CD4-positive, alpha-beta memory T cell (primary cell): ENCODE measurements around the gene LRIG1. TPM values are rescaled to one million over a fixed set of nuclear protein-coding genes. Genes with fewer than 3 reads are reported as not detected.

Source experiments
- CTCF ChIA-PET: fragments of 350-600 bp; sonication (Branson Sonifier 250); formaldehyde crosslinking; loops from one replicate; lab custom pipeline; 2021; ENCODE audit warnings: inconsistent platforms; ENCODE audit not compliant: partially characterized antibody; lab: Charles Lee
- POLR2A ChIA-PET: fragments of 350-600 bp; sonication (Branson Sonifier 250); formaldehyde crosslinking; loops from one replicate; lab custom pipeline; 2021; ENCODE audit not compliant: partially characterized antibody; lab: Charles Lee
- DNase-seq, 5 donors: peaks; one replicate each; pipeline versions ENCODE4 v3.0.0 to v3.0.0-alpha.2; 2020 to 2022; ENCODE audit warnings: mixed read lengths in 1 of 5
- H3K27ac ChIP-seq: one replicate; pipeline ENCODE4 v1.7.0; 2013; ENCODE audit warnings: low read depth, low read length
- H3K27me3 ChIP-seq: 2 replicates; pipeline ENCODE4 v1.7.0; 2013; ENCODE audit warnings: mild to moderate bottlenecking, low read length, moderate library complexity; ENCODE audit not compliant: insufficient read depth
- H3K36me3 ChIP-seq: 2 replicates; pipeline ENCODE4 v1.7.0; 2013; ENCODE audit warnings: mild to moderate bottlenecking, low read length, moderate library complexity; ENCODE audit not compliant: insufficient read depth
- H3K4me1 ChIP-seq: 2 replicates; pipeline ENCODE4 v1.7.0; 2013; ENCODE audit warnings: mild to moderate bottlenecking, low read length, moderate library complexity; ENCODE audit not compliant: insufficient read depth
- H3K4me3 ChIP-seq, 2 donors: one replicate each; pipeline ENCODE4 v1.7.0; 2013; ENCODE audit warnings: low read length in 2 of 2, mild to moderate bottlenecking in 1 of 2
- H3K9me3 ChIP-seq, 2 donors: one replicate each; pipeline ENCODE4 v1.7.0; 2013; ENCODE audit warnings: low read length in 2 of 2, control low read depth in 1 of 2; ENCODE audit not compliant: control insufficient read depth in 1 of 2
- H3K27ac Mint-ChIP-seq, 7 donors: one replicate each; pipeline ENCODE4 v1.8.0; 2020 to 2021; ENCODE audit warnings: mixed read lengths in 7 of 7, mild to moderate bottlenecking in 6 of 7, inconsistent platforms in 3 of 7, moderate library complexity in 3 of 7
- H3K27me3 Mint-ChIP-seq, 2 donors: one replicate each; pipeline ENCODE4 v1.8.0; 2020 to 2021; ENCODE audit warnings: mixed read lengths in 2 of 2
- H3K36me3 Mint-ChIP-seq, 2 donors: one replicate each; pipeline ENCODE4 v1.8.0; 2020 to 2021; ENCODE audit warnings: mixed read lengths in 2 of 2, inconsistent platforms in 1 of 2, mild to moderate bottlenecking in 1 of 2
- H3K4me1 Mint-ChIP-seq, 4 donors: one replicate each; pipeline ENCODE4 v1.8.0; 2020 to 2021; ENCODE audit warnings: mixed read lengths in 4 of 4, mild to moderate bottlenecking in 1 of 4
- H3K4me3 Mint-ChIP-seq, 8 donors: one replicate each; pipeline ENCODE4 v1.8.0; 2020 to 2021; ENCODE audit warnings: mixed read lengths in 8 of 8, mild to moderate bottlenecking in 7 of 8, moderate library complexity in 6 of 8, inconsistent platforms in 3 of 8
- H3K9me3 Mint-ChIP-seq, 8 donors: one replicate each; pipeline ENCODE4 v1.8.0; 2020 to 2021; ENCODE audit warnings: mixed read lengths in 8 of 8, mild to moderate bottlenecking in 5 of 8, inconsistent platforms in 3 of 8, moderate library complexity in 1 of 8
- intact Hi-C: fragments of 100-400 bp; cut with micrococcal nuclease; formaldehyde crosslinking; loops from one replicate; pipeline ENCODE4 v1.15.1; 2023
- polyA plus RNA-seq, 2 donors: library from polyadenylated mRNA; unstranded; fragments of 300-500 nt; fragmentation: Illumina TruSeq; gene quantifications; one replicate each; pipeline ENCODE4 v1.2.3, GENCODE V29; 2021
- total RNA-seq, 2 experiments: library from RNA; stranded (reverse); gene quantifications; one replicate each; pipeline ENCODE4 v1.2.3, GENCODE V29; 2021

Gene LRIG1
- total and polyA plus RNA-seq, 4 experiments from 2014 or later = 28.6 to 71.7 (median 62.4) TPM

GRCh38 chr3:66490214-66490613 lies 10.6 kb downstream of the LRIG1 start:
- CTCF ChIA-PET = interaction anchor here (1.0 to 7.4 kb wide), 11 partner anchors 9 to 337 kb away, joined by 3 to 45 read pairs (median 5); no protein-coding TSS in a partner anchor
- POLR2A ChIA-PET = interaction anchor here (1.0 to 6.1 kb wide), 12 partner anchors 8 to 193 kb away, joined by 3 to 54 read pairs (median 8); partner anchors contain the start of gene LRIG1
- peak overlapping the region; percentile 30 to 91 (median 61) for H3K27ac Mint-ChIP-seq
- H3K9me3 ChIP-seq = no peaks in the 10 kb centered on the region
- H3K4me3 Mint-ChIP-seq = peak overlapping the region; percentile 74 to 93 (median 82)
- H3K9me3 Mint-ChIP-seq = no peaks in the 10 kb centered on the region
- no peaks in the 10 kb centered on the region for H3K36me3 ChIP-seq
- peaks cover 100% of the 10 kb centered on the region for H3K4me1 ChIP-seq
- H3K36me3 Mint-ChIP-seq = no peaks in the 10 kb centered on the region
- no peaks in the 10 kb centered on the region for H3K27me3 ChIP-seq
- intact Hi-C loops = loop anchor here (1.0 kb wide), 1 partner anchor 8 kb away; no protein-coding TSS in a partner anchor
- no peaks in the 10 kb centered on the region for H3K27me3 Mint-ChIP-seq
- H3K4me3 ChIP-seq = peak overlapping the region; percentile 18 to 30
- peak in 1 of 5 donors; percentile 37 for DNase-seq
- H3K27ac ChIP-seq = peak overlapping the region; percentile 31
- peaks cover 71 to 98% (median 86%) of the 10 kb centered on the region in 4 donors for H3K4me1 Mint-ChIP-seq

GRCh38 chr3:66489581-66489980 lies 11.2 kb downstream of the LRIG1 start:
- no peaks in the 10 kb centered on the region for H3K36me3 Mint-ChIP-seq
- H3K4me1 Mint-ChIP-seq = peaks cover 66 to 95% (median 83%) of the 10 kb centered on the region in 4 donors
- CTCF ChIA-PET = interaction anchor here (1.0 to 7.4 kb wide), 3 partner anchors 8 to 82 kb away, joined by 3 to 45 read pairs (median 4); no protein-coding TSS in a partner anchor
- H3K27ac Mint-ChIP-seq = peak overlapping the region; percentile 78 to 92 (median 88)
- no peaks in the 10 kb centered on the region for H3K27me3 Mint-ChIP-seq
- H3K4me1 ChIP-seq = peaks cover 97% of the 10 kb centered on the region
- H3K4me3 Mint-ChIP-seq = peak overlapping the region in 7 of 8 donors; percentile 14 to 93 (median 74)
- H3K4me3 ChIP-seq = no peak overlapping the region
- no peak for DNase-seq
- H3K27me3 ChIP-seq = no peaks in the 10 kb centered on the region
- no peaks in the 10 kb centered on the region for H3K9me3 ChIP-seq
- peak overlapping the region; percentile 31 for H3K27ac ChIP-seq
- H3K9me3 Mint-ChIP-seq = no peaks in the 10 kb centered on the region
- no peaks in the 10 kb centered on the region for H3K36me3 ChIP-seq
- intact Hi-C loops = no loop called here
- POLR2A ChIA-PET = interaction anchor here (1.0 to 6.1 kb wide), 10 partner anchors 8 to 193 kb away, joined by 3 to 54 read pairs (median 9); partner anchors contain the start of gene LRIG1

DNA sequence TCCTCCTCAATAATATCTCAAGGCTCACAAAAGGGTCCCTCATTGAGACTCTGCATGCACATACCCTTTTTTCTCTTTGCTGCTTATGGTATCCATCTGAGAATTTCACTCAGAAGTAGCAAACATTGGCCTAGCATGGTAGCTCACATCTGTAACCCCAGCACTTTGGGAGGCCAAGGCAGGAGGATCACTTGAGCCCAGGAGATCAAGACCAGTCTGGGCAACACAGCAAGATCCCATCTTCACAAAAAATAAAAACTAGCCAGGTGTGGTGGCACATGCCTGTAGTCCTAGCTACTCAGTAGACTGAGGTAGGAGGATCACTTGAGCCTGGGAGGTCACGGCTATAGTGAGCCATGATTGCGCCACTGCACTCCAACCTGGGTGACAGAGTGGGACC lies 11.7 kb downstream of the LRIG1 start:
- no peak for DNase-seq
- H3K4me3 ChIP-seq = no peak overlapping the region
- Mint-ChIP-seq H3K27ac (peak overlapping the region; percentile 81 to 92 (median 89)), H3K27me3 (no peaks in the 10 kb centered on the region), H3K4me1 (peaks cover 67 to 94% (median 82%) of the 10 kb centered on the region in 4 donors), H3K4me3 (peak overlapping the region in 7 of 8 donors; percentile 59 to 93 (median 74)), H3K36me3 (peaks cover 0 to 3% of the 10 kb centered on the region in 2 donors), H3K9me3 (no peaks in the 10 kb centered on the region)
- ChIA-PET POLR2A (interaction anchor here (2.2 to 6.1 kb wide), 4 partner anchors 11 to 192 kb away, joined by 6 to 51 read pairs (median 13); partner anchors contain the start of gene LRIG1), CTCF (interaction anchor here (1.2 to 7.4 kb wide), 2 partner anchors 25 to 82 kb away, joined by 4 to 45 read pairs; no protein-coding TSS in a partner anchor)
- H3K36me3 ChIP-seq = no peaks in the 10 kb centered on the region
- H3K9me3 ChIP-seq = no peaks in the 10 kb centered on the region
- H3K4me1 ChIP-seq = peaks cover 97% of the 10 kb centered on the region
- intact Hi-C loops = no loop called here
- no peak overlapping the region for H3K27ac ChIP-seq
- H3K27me3 ChIP-seq = no peaks in the 10 kb centered on the region

GRCh38 chr3:66488492-66488891 lies 12.3 kb downstream of the LRIG1 start:
- Mint-ChIP-seq H3K9me3 (no peaks in the 10 kb centered on the region), H3K27me3 (no peaks in the 10 kb centered on the region), H3K27ac (peak overlapping the region in 5 of 7 donors; percentile 82 to 90 (median 88)), H3K4me1 (peaks cover 69 to 94% (median 83%) of the 10 kb centered on the region in 4 donors), H3K36me3 (peaks cover 0 to 4% of the 10 kb centered on the region in 2 donors), H3K4me3 (peak overlapping the region in 7 of 8 donors; percentile 22 to 90 (median 60))
- peak overlapping the region; percentile 2 for H3K27ac ChIP-seq
- peaks cover 97% of the 10 kb centered on the region for H3K4me1 ChIP-seq
- DNase-seq = no peak
- H3K27me3 ChIP-seq = no peaks in the 10 kb centered on the region
- no peaks in the 10 kb centered on the region for H3K36me3 ChIP-seq
- H3K4me3 ChIP-seq = no peak overlapping the region
- ChIA-PET CTCF (interaction anchor here (1.2 to 7.4 kb wide), 3 partner anchors 8 to 81 kb away, joined by 4 to 45 read pairs (median 12); no protein-coding TSS in a partner anchor), POLR2A (interaction anchor here (0.6 to 6.1 kb wide), 5 partner anchors 9 to 122 kb away, joined by 3 to 51 read pairs (median 13); partner anchors contain the start of gene LRIG1)
- intact Hi-C loops = no loop called here
- H3K9me3 ChIP-seq = no peaks in the 10 kb centered on the region

DNA sequence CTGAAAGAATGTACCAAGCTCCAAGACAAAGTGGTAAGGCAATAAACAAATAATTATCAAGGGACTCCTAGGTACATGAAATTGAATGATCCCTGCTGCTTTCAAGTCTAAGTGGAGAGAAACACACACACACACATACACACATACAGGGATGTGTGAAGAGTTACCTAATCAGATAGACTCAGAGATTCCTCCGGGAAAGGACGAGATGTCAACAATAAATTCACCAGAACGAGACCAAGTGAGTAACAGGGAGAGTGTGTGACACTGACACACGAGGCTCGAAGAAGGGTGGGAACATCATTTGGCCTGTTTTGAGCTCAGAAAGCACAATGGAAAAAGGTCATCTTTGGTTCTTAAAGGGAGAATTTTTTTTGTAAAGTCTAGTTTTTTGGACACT lies 13.4 kb downstream of the LRIG1 start:
- H3K36me3 ChIP-seq = no peaks in the 10 kb centered on the region
- Mint-ChIP-seq H3K36me3 (peaks cover 0 to 4% of the 10 kb centered on the region in 2 donors), H3K27me3 (no peaks in the 10 kb centered on the region), H3K9me3 (no peaks in the 10 kb centered on the region), H3K4me1 (peaks cover 66 to 93% (median 81%) of the 10 kb centered on the region in 4 donors), H3K27ac (peak overlapping the region in 5 of 7 donors; percentile 23 to 88 (median 61)), H3K4me3 (peak overlapping the region in 4 of 8 donors; percentile 3 to 26 (median 18))
- intact Hi-C loops = no loop called here
- ChIA-PET POLR2A (interaction anchor here (3.0 to 6.1 kb wide), 2 partner anchors 10 to 13 kb away, joined by 13 to 51 read pairs; partner anchors contain the start of gene LRIG1), CTCF (interaction anchor here (1.0 to 3.3 kb wide), 2 partner anchors 9 to 110 kb away, joined by 3 to 12 read pairs; no protein-coding TSS in a partner anchor)
- no peak for DNase-seq
- H3K4me1 ChIP-seq = peaks cover 97% of the 10 kb centered on the region
- H3K4me3 ChIP-seq = no peak overlapping the region
- no peak overlapping the region for H3K27ac ChIP-seq
- no peaks in the 10 kb centered on the region for H3K9me3 ChIP-seq
- H3K27me3 ChIP-seq = no peaks in the 10 kb centered on the region

GRCh38 chr3:66486646-66487045 lies 14.2 kb downstream of the LRIG1 start:
- H3K4me1 Mint-ChIP-seq = peaks cover 64 to 85% (median 77%) of the 10 kb centered on the region in 4 donors
- Histone ChIP-seq H3K27ac (no peak overlapping the region), H3K27me3 (no peaks in the 10 kb centered on the region), H3K36me3 (no peaks in the 10 kb centered on the region), H3K4me1 (peaks cover 97% of the 10 kb centered on the region), H3K4me3 (no peak overlapping the region), H3K9me3 (no peaks in the 10 kb centered on the region)
- H3K4me3 Mint-ChIP-seq = peak overlapping the region in 3 of 8 donors; percentile 1 to 48 (median 37)
- POLR2A ChIA-PET = interaction anchor here (0.9 to 6.1 kb wide), 4 partner anchors 7 to 13 kb away, joined by 3 to 51 read pairs (median 8); partner anchors contain the start of gene LRIG1
- H3K27ac Mint-ChIP-seq = peak overlapping the region in 3 of 7 donors; percentile 3 to 61 (median 14)
- H3K27me3 Mint-ChIP-seq = no peaks in the 10 kb centered on the region
- CTCF ChIA-PET = interaction anchor here (1.0 to 3.3 kb wide), 4 partner anchors 9 to 109 kb away, joined by 3 to 12 read pairs (median 3); no protein-coding TSS in a partner anchor
- no peak for DNase-seq
- H3K36me3 Mint-ChIP-seq = peaks cover 0 to 4% of the 10 kb centered on the region in 2 donors
- intact Hi-C loops = no loop called here
- no peaks in the 10 kb centered on the region for H3K9me3 Mint-ChIP-seq
